ENCODE measurements around the gene EPOP.

DNA sequence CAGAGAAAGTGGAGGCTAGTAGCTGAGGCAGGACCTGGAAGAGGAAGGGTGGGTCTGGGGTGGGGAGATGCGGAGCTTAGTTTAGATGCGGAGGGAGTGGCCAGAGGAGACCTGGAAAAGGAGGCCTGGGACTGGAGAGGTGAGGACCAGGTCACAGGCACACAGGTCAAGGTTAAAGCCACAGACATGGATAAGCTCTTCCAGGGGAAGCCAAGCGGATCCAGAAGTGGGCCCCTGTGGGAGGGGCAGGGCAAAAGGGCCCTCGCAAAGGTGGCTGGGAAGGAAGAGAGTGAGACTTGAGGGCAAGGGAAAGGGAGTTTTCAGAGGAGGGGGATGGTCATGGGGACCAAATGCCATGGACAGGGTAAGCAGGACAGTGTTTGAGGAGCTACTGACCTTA is 16.4 kb upstream of the EPOP start:
- TF ChIP-seq SIN3A (IDR thresholded peaks at IDR 0.05; ENCODE audit: low read depth) (no peak), SRF (IDR thresholded peaks at IDR 0.05; ENCODE audit: low read depth) (no peak), EZH2 (IDR thresholded peaks at IDR 0.05) (no peak)
- TF ChIP-seq, protein P1, sequence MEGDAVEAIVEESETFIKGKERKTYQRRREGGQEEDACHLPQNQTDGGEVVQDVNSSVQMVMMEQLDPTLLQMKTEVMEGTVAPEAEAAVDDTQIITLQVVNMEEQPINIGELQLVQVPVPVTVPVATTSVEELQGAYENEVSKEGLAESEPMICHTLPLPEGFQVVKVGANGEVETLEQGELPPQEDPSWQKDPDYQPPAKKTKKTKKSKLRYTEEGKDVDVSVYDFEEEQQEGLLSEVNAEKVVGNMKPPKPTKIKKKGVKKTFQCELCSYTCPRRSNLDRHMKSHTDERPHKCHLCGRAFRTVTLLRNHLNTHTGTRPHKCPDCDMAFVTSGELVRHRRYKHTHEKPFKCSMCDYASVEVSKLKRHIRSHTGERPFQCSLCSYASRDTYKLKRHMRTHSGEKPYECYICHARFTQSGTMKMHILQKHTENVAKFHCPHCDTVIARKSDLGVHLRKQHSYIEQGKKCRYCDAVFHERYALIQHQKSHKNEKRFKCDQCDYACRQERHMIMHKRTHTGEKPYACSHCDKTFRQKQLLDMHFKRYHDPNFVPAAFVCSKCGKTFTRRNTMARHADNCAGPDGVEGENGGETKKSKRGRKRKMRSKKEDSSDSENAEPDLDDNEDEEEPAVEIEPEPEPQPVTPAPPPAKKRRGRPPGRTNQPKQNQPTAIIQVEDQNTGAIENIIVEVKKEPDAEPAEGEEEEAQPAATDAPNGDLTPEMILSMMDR (IDR thresholded peaks at IDR 0.05 in 2 of 3, conservative IDR thresholded peaks at IDR 0.05 in 1 of 3; ENCODE audit: borderline replicate concordance in 1 of 3, insufficient read depth in 1 of 3, low read depth in 2 of 3, low read length in 2 of 3), result no peak
